HCT116 (cell line): ENCODE data around the gene RNF141. TPM values are rescaled to one million over a fixed set of nuclear protein-coding genes. Genes with fewer than 3 reads are reported as not detected.

Experiments
- ATAC-seq: fragments of 200-7000 bp; cut with Tn5 transposase; 2 replicates; pipeline ENCODE4 v1.9.1; 2020; ENCODE audit warnings: mild to moderate bottlenecking, moderate library complexity
- BruUV-seq: library from RNA; stranded (reverse); fragments of 400-500 nt; replicated peaks from 2 replicates; lab custom pipeline; 2021; lab: Mats Ljungman, UMichigan
- CTCF ChIA-PET: fragments of 300-600 bp; sonication (Branson Sonifier 250); formaldehyde crosslinking; loops from one replicate; lab custom pipeline; 2021; ENCODE audit warnings: antibody characterized with exemption; lab: Charles Lee
- POLR2A ChIA-PET: fragments of 300-600, 350-600 bp; sonication (Branson Sonifier 250); formaldehyde crosslinking; loops from one replicate; lab custom pipeline; 2021; ENCODE audit warnings: antibody characterized with exemption; lab: Charles Lee
- RAD21 ChIA-PET, 2 experiments: fragments of 300-600 bp; sonication (Branson Sonifier 250); formaldehyde crosslinking; loops; one replicate each; lab custom pipeline; 2023; ENCODE audit warnings: low total read pairs in 2 of 2; ENCODE audit not compliant: uncharacterized antibody in 2 of 2, unreplicated experiment in 2 of 2, low non-redundant PET in 1 of 2; lab: Charles Lee
- DNase-seq: peaks from one replicate; pipeline ENCODE4 v3.0.0-alpha.2; 2010; ENCODE audit warnings: low read depth, low spot score
- H2AFZ ChIP-seq: fragments of 200-600 bp; shearing (Covaris generic), sonication (generic); 2 replicates; pipeline ENCODE4 v1.6.1; 2017; ENCODE audit warnings: low read depth, mixed run types, mixed read lengths, antibody characterized with exemption, low read length; ENCODE audit not compliant: poor library complexity, severe bottlenecking
- H3K27ac ChIP-seq: 2 replicates; pipeline ENCODE4 v1.5.1; 2012; ENCODE audit warnings: low read depth, low read length
- H3K27me3 ChIP-seq: fragments of 200-600 bp; sonication (generic); 2 replicates; pipeline ENCODE4 v1.6.1; 2016; ENCODE audit warnings: mixed run types, low read length, mixed read lengths; ENCODE audit not compliant: insufficient read depth
- H3K36me3 ChIP-seq, 2 experiments: fragments of 200-500 bp in 1 of 2; fragments of 200-600 bp in 1 of 2; sonication (Bioruptor generic) in 1 of 2; sonication (generic) in 1 of 2; 2 replicates each; pipeline versions ENCODE4 v1.5.1 to v1.6.1; 2014 to 2016; ENCODE audit warnings: low read length in 2 of 2, inconsistent platforms in 1 of 2, mixed read lengths in 1 of 2, mixed run types in 1 of 2; ENCODE audit not compliant: insufficient read depth in 2 of 2, control insufficient read depth in 1 of 2
- H3K4me1 ChIP-seq, 2 experiments: fragments of 200-600 bp in 1 of 2; sonication (generic) in 1 of 2; 2 replicates each; pipeline versions ENCODE4 v1.5.1 to v1.6.1; 2012 to 2017; ENCODE audit warnings: low read length in 2 of 2, inconsistent platforms in 1 of 2, mild to moderate bottlenecking in 1 of 2, mixed read lengths in 1 of 2, mixed run types in 1 of 2, moderate library complexity in 1 of 2; ENCODE audit not compliant: insufficient read depth in 2 of 2, control insufficient read depth in 1 of 2
- H3K4me2 ChIP-seq: fragments of 200-600 bp; sonication (generic); 2 replicates; pipeline ENCODE4 v1.6.1; 2017; ENCODE audit warnings: mixed run types, low read length, mixed read lengths
- H3K4me3 ChIP-seq, 2 experiments: fragments of 200-600 bp in 1 of 2; sonication (generic) in 1 of 2; replicated peaks in 1 of 2; 2 replicates each; pipeline ENCODE4 v1.5.1; 2011 to 2016; ENCODE audit warnings: low read length in 2 of 2, control low read depth in 1 of 2, low read depth in 1 of 2, mild to moderate bottlenecking in 1 of 2, mixed read lengths in 1 of 2, mixed run types in 1 of 2
- H3K79me2 ChIP-seq: fragments of 200-600 bp; sonication (generic); 2 replicates; pipeline ENCODE4 v1.6.1; 2017; ENCODE audit warnings: mild to moderate bottlenecking, mixed run types, low read length, moderate library complexity, mixed read lengths; ENCODE audit not compliant: insufficient read depth
- H3K9ac ChIP-seq: fragments of 200-600 bp; sonication (generic); 2 replicates; pipeline ENCODE4 v1.6.1; 2016; ENCODE audit warnings: low read length, mixed read lengths
- H3K9me2 ChIP-seq: fragments of 200-600 bp; sonication (generic), shearing (Covaris generic); 2 replicates; pipeline ENCODE4 v1.6.1; 2017; ENCODE audit warnings: mixed run types, mild to moderate bottlenecking, moderate library complexity; ENCODE audit not compliant: insufficient read depth
- H3K9me3 ChIP-seq, 2 experiments: fragments of 200-500 bp in 1 of 2; fragments of 200-600 bp in 1 of 2; sonication (Bioruptor generic) in 1 of 2; sonication (generic) in 1 of 2; 2 replicates each; pipeline ENCODE4 v1.6.1; 2014 to 2017; ENCODE audit warnings: low read length in 2 of 2, mixed read lengths in 2 of 2, inconsistent platforms in 1 of 2, low read depth in 1 of 2, mild to moderate bottlenecking in 1 of 2, mixed run types in 1 of 2, moderate library complexity in 1 of 2; ENCODE audit not compliant: control insufficient read depth in 1 of 2, insufficient read depth in 1 of 2
- H4K20me1 ChIP-seq: fragments of 200-600 bp; sonication (generic), shearing (Covaris generic); 2 replicates; pipeline ENCODE4 v1.6.1; 2017; ENCODE audit warnings: mixed run types, mild to moderate bottlenecking, moderate library complexity; ENCODE audit not compliant: insufficient read depth
- ATF3 ChIP-seq: IDR thresholded peaks from 2 replicates; pipeline ENCODE4 v1.6.1; 2012
- CBX3 ChIP-seq: IDR thresholded peaks from 2 replicates; pipeline ENCODE4 v1.6.1; 2012; ENCODE audit warnings: low read depth
- EGR1 ChIP-seq: IDR thresholded peaks from 2 replicates; pipeline ENCODE4 v1.6.1; 2012; ENCODE audit warnings: low read depth
- ELF1 ChIP-seq: IDR thresholded peaks from 2 replicates; pipeline ENCODE4 v1.6.1; 2012; ENCODE audit warnings: low read depth, borderline replicate concordance
- EZH2 ChIP-seq: fragments of 200-600 bp; sonication (generic); IDR thresholded peaks from 2 replicates; pipeline ENCODE4 v1.6.1; 2017; ENCODE audit warnings: antibody characterized with exemption, mixed run types
- EZH2phosphoT487 ChIP-seq: fragments of 200-600 bp; IDR thresholded peaks from 2 replicates; pipeline ENCODE4 v1.6.1; 2018; ENCODE audit warnings: antibody characterized with exemption, borderline replicate concordance
- FOSL1 ChIP-seq: IDR thresholded peaks from 2 replicates; pipeline ENCODE4 v1.6.1; 2012; ENCODE audit warnings: low read depth
- POLR2A ChIP-seq: IDR thresholded peaks from 2 replicates; pipeline ENCODE4 v1.7.0; 2011; ENCODE audit warnings: borderline replicate concordance; ENCODE audit not compliant: insufficient read depth, insufficient read length; ENCODE audit errors: extremely low read depth
- REST ChIP-seq: IDR thresholded peaks from 2 replicates; pipeline ENCODE4 v1.6.1; 2012; ENCODE audit warnings: low read depth
- SRF ChIP-seq: IDR thresholded peaks from 2 replicates; pipeline ENCODE4 v1.6.1; 2012; ENCODE audit warnings: low read depth
- TCF7L2 ChIP-seq: IDR thresholded peaks from 2 replicates; pipeline ENCODE4 v1.7.0; 2011; ENCODE audit warnings: borderline replicate concordance, inconsistent platforms; ENCODE audit not compliant: insufficient read depth, insufficient read length; ENCODE audit errors: extremely low read depth
- ZFX ChIP-seq: fragments of 450-650 bp; IDR thresholded peaks from 2 replicates; pipeline ENCODE4 v1.6.1; 2017
- ZNF274 ChIP-seq: fragments of 200-500 bp; sonication (Bioruptor generic); IDR thresholded peaks from 2 replicates; pipeline ENCODE4 v1.6.1; 2014; ENCODE audit warnings: mild to moderate bottlenecking, low read depth, low read length, inconsistent platforms
- intact Hi-C: fragments of 100-400 bp; cut with micrococcal nuclease; formaldehyde crosslinking; loops from 2 replicates; pipeline ENCODE4 v1.10.0; 2022
- total RNA-seq: library from RNA; stranded (reverse); gene quantifications from one replicate; pipeline ENCODE4 v1.2.1, GENCODE V29; 2021; ENCODE audit not compliant: unreplicated experiment
- TF ChIP-seq, protein P1 (sequence below): IDR thresholded peaks from 2 replicates; pipeline ENCODE4 v1.6.1; 2012

RNF141 gene
- total RNA-seq, 1 experiment from 2014 or later: 133 TPM

DNA sequence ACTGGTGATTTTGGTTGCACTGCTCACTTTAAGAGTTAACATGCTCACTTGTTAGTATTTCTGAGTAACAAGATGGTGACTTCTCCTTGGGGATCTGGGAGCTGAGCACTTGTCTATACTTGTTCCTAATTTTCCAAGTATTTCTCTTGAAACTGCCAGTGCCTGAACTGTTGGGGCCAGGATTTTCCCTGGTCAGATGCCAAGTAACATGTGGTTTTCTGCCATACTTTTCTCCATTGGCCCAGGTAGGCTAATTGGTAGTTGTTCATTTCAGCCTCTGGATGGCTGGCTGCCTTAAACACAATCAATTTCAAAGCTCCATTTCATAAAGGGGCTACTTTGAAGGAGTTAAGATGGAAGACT, 35.0 kb downstream of the RNF141 start:
- no TSS peak for BruUV-seq
- TF ChIP-seq ATF3 (no peak), FOSL1 (no peak), TCF7L2 (no peak), EGR1 (no peak), CBX3 (no peak), POLR2A (no peak), EZH2 (no peak), ZNF274 (no peak), EZH2phosphoT487 (no peak), REST (no peak), ZFX (no peak), ELF1 (no peak), SRF (no peak)
- TF ChIP-seq, protein P1, sequence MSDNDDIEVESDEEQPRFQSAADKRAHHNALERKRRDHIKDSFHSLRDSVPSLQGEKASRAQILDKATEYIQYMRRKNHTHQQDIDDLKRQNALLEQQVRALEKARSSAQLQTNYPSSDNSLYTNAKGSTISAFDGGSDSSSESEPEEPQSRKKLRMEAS: no peak
- ChIA-PET CTCF (no interaction called here), POLR2A (interaction anchor here (0.7 kb wide), 1 partner anchor 17 kb away, joined by 3 read pairs; no protein-coding TSS in a partner anchor), RAD21 (no interaction called here)
- Histone ChIP-seq H3K4me3 (no peak overlapping the region), H3K9me2 (no peaks in the 10 kb centered on the region), H3K79me2 (no peaks in the 10 kb centered on the region), H3K9me3 (no peaks in the 10 kb centered on the region), H3K4me1 (peaks cover 6 to 9% of the 10 kb centered on the region in 2 experiments; a peak in 3 of 4 replicates), H2AFZ (no peak overlapping the region), H3K4me2 (no peak overlapping the region), H3K9ac (no peak overlapping the region), H3K36me3 (peaks cover 0 to 36% of the 10 kb centered on the region in 2 experiments; a peak in 1 of 4 replicates), H4K20me1 (no peaks in the 10 kb centered on the region), H3K27me3 (no peaks in the 10 kb centered on the region), H3K27ac (no peak overlapping the region)
- DNase-seq: no peak
- intact Hi-C loops: no loop called here
- no peak for ATAC-seq
